CD1c-positive myeloid dendritic cell (primary cell): ENCODE data around the gene ACACA.

Experiments used
- DNase-seq: peaks from one replicate; pipeline ENCODE4 v3.0.0-alpha.2; 2016; ENCODE audit errors: extremely low spot score

ACACA gene

GRCh38 chr17:37231887-37232286 is 174.7 kb downstream of the ACACA start:
- no peak for DNase-seq

GRCh38 chr17:37230633-37231032 is 176.0 kb downstream of the ACACA start:
- DNase-seq, result no peak

- no peak for DNase-seq
These were observed 181.2 kb downstream of the ACACA start for GRCh38 chr17:37225465-37225864.

GRCh38 chr17:37221865-37222264 is 184.8 kb downstream of the ACACA start:
- no peak for DNase-seq

- no peak for DNase-seq
These were observed 186.1 kb downstream of the ACACA start for GRCh38 chr17:37220607-37220953.

- DNase-seq, result no peak
These were observed 186.6 kb downstream of the ACACA start for GRCh38 chr17:37219876-37220606.

GRCh38 chr17:37218849-37219248 is 187.8 kb downstream of the ACACA start:
- no peak for DNase-seq

- DNase-seq, result no peak
These were observed 192.2 kb downstream of the ACACA start for GRCh38 chr17:37214416-37214815.

GRCh38 chr17:37213927-37214326 is 192.7 kb downstream of the ACACA start:
- no peak for DNase-seq

GRCh38 chr17:37212179-37212578 is 194.5 kb downstream of the ACACA start:
- DNase-seq, result no peak

GRCh38 chr17:37211136-37211535 is 195.5 kb downstream of the ACACA start:
- DNase-seq, result no peak

- no peak for DNase-seq
These were observed 199.5 kb downstream of the ACACA start for GRCh38 chr17:37207103-37207502.

GRCh38 chr17:37206299-37206698 is 200.3 kb downstream of the ACACA start:
- DNase-seq, result no peak

- no peak for DNase-seq
These were observed 206.1 kb downstream of the ACACA start for GRCh38 chr17:37200497-37200896.

GRCh38 chr17:37197336-37197735 is 209.3 kb downstream of the ACACA start:
- peak; percentile 2 for DNase-seq

- DNase-seq, result no peak
These were observed 212.4 kb downstream of the ACACA start for GRCh38 chr17:37194208-37194607.

GRCh38 chr17:37191219-37191618 is 215.4 kb downstream of the ACACA start:
- no peak for DNase-seq

- no peak for DNase-seq
These were observed 216.1 kb downstream of the ACACA start for GRCh38 chr17:37190493-37190892.

GRCh38 chr17:37188157-37188556 is 218.5 kb downstream of the ACACA start:
- DNase-seq, result no peak

- DNase-seq, result no peak
These were observed 219.4 kb downstream of the ACACA start for GRCh38 chr17:37187262-37187661.

- DNase-seq, result no peak
These were observed 223.7 kb downstream of the ACACA start for GRCh38 chr17:37182786-37183465.

- no peak for DNase-seq
These were observed 226.3 kb downstream of the ACACA start for GRCh38 chr17:37180376-37180775.

GRCh38 chr17:37179893-37180292 is 226.7 kb downstream of the ACACA start:
- DNase-seq, result no peak
